ENCODE results near the gene ATIC. TPM values are rescaled to one million over a fixed set of nuclear protein-coding genes. Genes with fewer than 3 reads are reported as not detected.
"Not testable (repeated sequence)": the region's sequence is repeated elsewhere in the genome, so short reads cannot be mapped to it uniquely, and the experiment has no call there.

The ATIC gene
- total RNA-seq, 2 donors from 2014 or later, result 41.1 to 49.6 TPM

- intact Hi-C loops (cut with DNase I), result no loop called here
- DNase-seq (no peak), ATAC-seq (no peak)
These were observed 9.9 kb upstream of the ATIC start for GRCh38 chr2:215301994-215302393.

- DNase-seq; intact Hi-C loops (cut with DNase I): not testable (repeated sequence)
- ATAC-seq, result peak; percentile 2 to 10
These were observed 617 bp upstream of the ATIC start for GRCh38 chr2:215311259-215311624.

GRCh38 chr2:215313255-215313613 is 1.4 kb downstream of the ATIC start:
- DNase-seq (no peak), ATAC-seq (no peak)
- intact Hi-C loops (cut with DNase I), result no loop called here

DNA sequence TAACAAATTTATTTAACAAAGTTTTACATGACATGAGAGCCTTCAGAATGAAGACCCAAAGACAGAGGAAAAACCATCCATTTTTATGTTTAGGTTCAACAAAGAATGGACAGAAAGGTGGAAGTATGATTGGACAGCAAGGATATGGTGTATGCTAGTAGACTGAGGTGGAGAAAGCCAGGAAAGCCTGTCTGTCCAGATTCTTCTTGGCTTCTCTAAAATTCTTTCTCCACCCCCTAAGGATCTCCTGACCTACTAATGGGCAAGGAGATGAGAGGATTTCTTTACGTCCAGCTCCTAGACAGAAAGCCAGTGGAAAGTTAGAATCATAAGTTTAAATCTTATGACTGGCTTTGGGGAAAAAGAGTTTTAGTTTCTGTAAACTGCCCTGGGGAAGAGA is 3.0 kb downstream of the ATIC start:
- intact Hi-C loops (cut with DNase I), result no loop called here
- no peak for DNase-seq
- ATAC-seq, result no peak

DNA sequence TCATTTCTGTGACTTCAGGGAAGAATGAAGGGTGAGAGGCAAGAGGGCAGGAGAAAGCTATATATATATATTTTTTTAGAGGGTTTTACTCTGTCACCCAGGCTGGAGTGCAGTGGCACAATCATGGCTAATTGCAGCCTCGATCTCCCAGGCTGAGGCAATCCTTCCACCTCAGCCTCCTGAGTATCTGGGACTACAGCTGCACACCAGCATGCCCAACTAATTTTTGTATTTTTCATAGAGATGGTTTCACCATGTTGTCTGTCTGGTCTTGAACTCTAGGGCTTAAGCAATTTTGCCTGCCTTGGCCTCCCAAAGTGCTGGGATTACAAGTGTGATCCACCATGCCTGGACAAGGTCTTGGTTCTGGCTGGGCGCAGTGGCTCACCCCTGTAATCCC is 3.4 kb downstream of the ATIC start:
- intact Hi-C loops (cut with DNase I), result no loop called here

GRCh38 chr2:215316336-215316735 is 4.5 kb downstream of the ATIC start:
- ATAC-seq (no peak), DNase-seq (no peak)
- intact Hi-C loops (cut with DNase I), result no loop called here

More for the DNA sequence above, 3.4 kb downstream of the ATIC start:
- no peak for DNase-seq
- no peak for ATAC-seq

GRCh38 chr2:215319500-215319899 is 7.6 kb downstream of the ATIC start:
- DNase-seq (no peak), ATAC-seq (no peak)
- intact Hi-C loops (cut with DNase I), result no loop called here

GRCh38 chr2:215320102-215320501 is 8.2 kb downstream of the ATIC start:
- DNase-seq (no peak), ATAC-seq (no peak)
- intact Hi-C loops (cut with DNase I), result no loop called here

GRCh38 chr2:215320679-215321078 is 8.8 kb downstream of the ATIC start:
- intact Hi-C loops (cut with DNase I), result no loop called here
- no peak for ATAC-seq

GRCh38 chr2:215324811-215325210 is 13.0 kb downstream of the ATIC start:
- intact Hi-C loops (cut with DNase I), result no loop called here
- no peak for DNase-seq
- no peak for ATAC-seq

More at GRCh38 chr2:215320679-215321078, 8.8 kb downstream of the ATIC start:
- DNase-seq, result no peak

GRCh38 chr2:215328066-215328465 is 16.2 kb downstream of the ATIC start:
- intact Hi-C loops (cut with DNase I), result no loop called here
- DNase-seq (no peak), ATAC-seq (no peak)

GRCh38 chr2:215332872-215333595 is 21.2 kb downstream of the ATIC start:
- intact Hi-C loops (cut with DNase I), result no loop called here
- no peak for ATAC-seq
- no peak for DNase-seq

DNA sequence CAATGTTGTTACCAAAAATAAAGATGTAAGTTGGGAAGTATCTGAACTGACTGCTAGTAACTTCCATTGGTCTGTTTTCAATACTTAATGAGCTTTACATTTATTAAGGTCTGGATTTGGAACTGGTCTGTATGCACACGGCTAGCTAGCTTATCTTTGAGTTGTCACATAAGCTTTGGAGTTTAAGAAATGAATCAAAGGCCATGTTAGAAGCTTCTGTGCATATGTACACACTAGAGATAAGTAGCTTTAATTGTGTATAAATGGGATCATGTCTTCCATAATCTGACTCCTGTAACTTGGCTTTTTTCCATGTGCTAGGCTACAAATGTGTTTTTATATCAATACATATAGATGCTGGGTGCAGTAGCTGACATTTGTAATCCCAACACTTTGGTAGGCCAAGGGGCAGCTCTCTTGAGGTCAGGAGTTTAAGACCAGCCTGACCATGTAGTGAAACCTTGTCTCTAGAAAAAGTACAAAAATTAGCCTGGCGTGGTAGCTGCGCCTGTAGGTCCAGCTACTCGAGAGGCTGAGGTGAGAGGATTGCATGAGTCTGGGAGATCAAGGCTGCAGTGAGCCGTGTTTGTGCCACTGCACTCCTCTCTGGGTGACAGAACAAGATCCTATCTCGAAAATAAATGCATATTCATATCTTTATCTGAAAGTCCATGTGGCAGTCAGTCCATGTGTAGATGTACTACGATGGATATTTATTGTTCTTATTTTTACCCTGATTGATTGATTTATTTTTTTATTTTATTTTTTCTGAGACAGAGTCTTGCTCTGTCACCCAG is 27.2 kb downstream of the ATIC start:
- intact Hi-C loops (cut with DNase I), result no loop called here
- ATAC-seq (no peak), DNase-seq (no peak)

DNA sequence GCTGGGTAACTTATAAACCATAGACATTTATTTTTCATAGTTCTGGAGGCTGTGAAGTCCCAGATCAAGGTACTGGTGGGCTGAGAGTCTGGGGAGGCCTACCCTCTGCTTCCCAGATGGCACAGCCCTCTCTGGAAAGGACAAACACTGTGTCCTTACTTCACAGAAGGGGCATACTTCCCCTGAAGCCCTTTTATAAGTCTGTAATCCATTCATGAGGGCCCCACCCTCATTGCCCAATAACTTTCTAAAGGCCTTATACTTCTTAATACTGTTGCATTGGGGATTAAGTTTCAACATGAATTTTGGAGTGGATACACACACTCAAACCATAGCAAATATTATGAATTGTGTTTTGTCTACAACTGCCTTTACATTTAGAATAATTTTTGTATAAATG is 36.0 kb downstream of the ATIC start:
- ATAC-seq (no peak), DNase-seq (no peak)
- intact Hi-C loops (cut with DNase I), result no loop called here

DNA sequence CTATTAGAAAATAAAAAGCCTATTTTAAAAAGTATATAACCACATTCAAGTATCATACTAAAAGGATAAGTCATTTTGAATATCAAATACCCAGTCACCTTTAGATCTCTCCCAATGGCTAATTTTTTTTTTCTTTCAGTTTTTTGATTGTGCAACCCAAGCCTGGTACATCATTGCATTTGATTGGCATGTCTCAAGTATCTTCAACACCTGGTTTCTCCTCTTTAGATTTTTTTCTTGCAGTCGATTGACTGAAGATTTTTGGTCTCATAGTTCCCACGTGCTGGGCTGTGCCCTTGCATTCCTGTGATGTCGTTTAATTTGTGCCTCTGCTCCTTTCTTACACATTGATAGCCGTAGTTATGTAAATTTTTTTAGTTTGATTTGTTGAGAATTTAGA is 40.7 kb downstream of the ATIC start:
- intact Hi-C loops (cut with DNase I), result no loop called here

GRCh38 chr2:215354771-215355695 is 43.2 kb downstream of the ATIC start:
- DNase-seq, result no peak

More for the DNA sequence above, 40.7 kb downstream of the ATIC start:
- DNase-seq, result no peak
- no peak for ATAC-seq

GRCh38 chr2:215355801-215356200 is 43.9 kb downstream of the ATIC start:
- no peak for ATAC-seq
- intact Hi-C loops (cut with DNase I), result no loop called here
- no peak for DNase-seq

More at GRCh38 chr2:215354771-215355695, 43.2 kb downstream of the ATIC start:
- intact Hi-C loops (cut with DNase I), result no loop called here
- ATAC-seq, result peak; percentile 22 to 41

GRCh38 chr2:215356334-215356947 is 44.6 kb downstream of the ATIC start:
- DNase-seq (no peak), ATAC-seq (no peak)
- intact Hi-C loops (cut with DNase I), result no loop called here

GRCh38 chr2:215356948-215357461 is 45.1 kb downstream of the ATIC start:
- no peak for DNase-seq
- peak in 1 of 2 donors; percentile 27 for ATAC-seq
- intact Hi-C loops (cut with DNase I), result no loop called here
